Spleen (tissue), 7 donors: ENCODE data around the gene MUS81.

ENCODE experiments used
- POLR2AphosphoS5 ChIP-seq, 3 donors: sonication (generic); formaldehyde crosslinking; IDR thresholded peaks; one replicate each; pipeline ENCODE4 v1.5.1; 2017; ENCODE audit warnings: antibody characterized with exemption in 3 of 3
- TF ChIP-seq, protein P1 (sequence below), 11 experiments: fragments of 200-600 bp in 7 of 11; fragments of 450-650 bp in 4 of 11; sonication (generic) in 4 of 11; IDR thresholded peaks in 8 of 11; conservative IDR thresholded peaks in 3 of 11; 1 replicate in 7 of 11; 2 replicates in 4 of 11; pipeline versions ENCODE4 v1.4.0 to v1.8.0; 2016 to 2021; ENCODE audit warnings: antibody characterized with exemption in 11 of 11, inconsistent platforms in 4 of 11, mild to moderate bottlenecking in 1 of 11
- donor health status: DM: no; HTN: no; CAD: no; lungs with moderate emphysema.
- donor health status: DM: no; HTN: no; CAD: no.
- donor health status: DM: no; HTN: no; CAD: no.

DNA sequence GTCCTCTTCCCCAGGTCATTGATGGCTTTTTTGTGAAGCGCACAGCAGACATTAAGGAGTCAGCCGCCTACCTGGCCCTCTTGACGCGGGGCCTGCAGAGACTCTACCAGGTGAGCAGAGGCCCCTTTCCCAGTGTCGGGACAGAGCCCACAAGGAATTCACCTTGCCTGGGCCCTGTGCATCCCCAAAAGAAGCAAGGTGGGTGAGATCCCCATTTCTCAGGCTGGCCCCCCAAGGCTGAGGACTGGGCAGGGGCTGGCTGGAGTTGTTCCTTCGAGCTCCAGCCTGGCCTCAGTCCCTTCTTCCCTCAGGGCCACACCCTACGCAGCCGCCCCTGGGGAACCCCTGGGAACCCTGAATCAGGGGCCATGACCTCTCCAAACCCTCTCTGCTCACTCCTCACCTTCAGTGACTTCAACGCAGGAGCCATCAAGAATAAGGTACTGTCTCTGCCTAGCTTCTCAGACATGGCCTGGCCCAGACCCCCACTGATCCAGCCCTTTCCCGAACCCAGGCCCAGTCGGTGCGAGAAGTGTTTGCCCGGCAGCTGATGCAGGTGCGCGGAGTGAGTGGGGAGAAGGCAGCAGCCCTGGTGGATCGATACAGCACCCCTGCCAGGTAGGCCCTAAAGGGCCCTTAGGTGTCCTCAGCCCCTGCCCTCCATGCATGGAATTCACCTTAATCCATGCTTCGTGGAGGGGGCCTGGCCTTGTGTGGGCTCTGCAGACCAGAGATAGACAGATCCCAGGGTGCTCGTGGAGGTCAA lies 4.7 kb downstream of the MUS81 start:
- TF ChIP-seq, protein P1, sequence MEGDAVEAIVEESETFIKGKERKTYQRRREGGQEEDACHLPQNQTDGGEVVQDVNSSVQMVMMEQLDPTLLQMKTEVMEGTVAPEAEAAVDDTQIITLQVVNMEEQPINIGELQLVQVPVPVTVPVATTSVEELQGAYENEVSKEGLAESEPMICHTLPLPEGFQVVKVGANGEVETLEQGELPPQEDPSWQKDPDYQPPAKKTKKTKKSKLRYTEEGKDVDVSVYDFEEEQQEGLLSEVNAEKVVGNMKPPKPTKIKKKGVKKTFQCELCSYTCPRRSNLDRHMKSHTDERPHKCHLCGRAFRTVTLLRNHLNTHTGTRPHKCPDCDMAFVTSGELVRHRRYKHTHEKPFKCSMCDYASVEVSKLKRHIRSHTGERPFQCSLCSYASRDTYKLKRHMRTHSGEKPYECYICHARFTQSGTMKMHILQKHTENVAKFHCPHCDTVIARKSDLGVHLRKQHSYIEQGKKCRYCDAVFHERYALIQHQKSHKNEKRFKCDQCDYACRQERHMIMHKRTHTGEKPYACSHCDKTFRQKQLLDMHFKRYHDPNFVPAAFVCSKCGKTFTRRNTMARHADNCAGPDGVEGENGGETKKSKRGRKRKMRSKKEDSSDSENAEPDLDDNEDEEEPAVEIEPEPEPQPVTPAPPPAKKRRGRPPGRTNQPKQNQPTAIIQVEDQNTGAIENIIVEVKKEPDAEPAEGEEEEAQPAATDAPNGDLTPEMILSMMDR (IDR thresholded peaks at IDR 0.05 in 8 of 11, conservative IDR thresholded peaks at IDR 0.05 in 3 of 11): no peak
- TF ChIP-seq POLR2AphosphoS5 (IDR thresholded peaks at IDR 0.05): no peak
